Lung (tissue), 12 donors: ENCODE data around the gene STXBP5L. TPM values are rescaled to one million over a fixed set of nuclear protein-coding genes. Genes with fewer than 3 reads are reported as not detected.
A peak's percentile ranks its signal among the peaks of the same experiment; 100 is the strongest.

ENCODE experiments used
- ATAC-seq: fragments of 200-7000 bp; cut with Tn5 transposase; one replicate; pipeline ENCODE4 v1.9.1; 2020; ENCODE audit warnings: moderate number of reproducible peaks; ENCODE audit not compliant: insufficient read depth, low FRiP score
- DNase-seq, 3 donors: peaks; one replicate each; pipeline ENCODE4 v3.0.0-alpha.2; 2013 to 2017
- H3K27ac ChIP-seq, 2 donors: one replicate each; pipeline ENCODE4 v1.5.1; 2013; ENCODE audit warnings: mild to moderate bottlenecking in 2 of 2, moderate library complexity in 2 of 2, control low read depth in 1 of 2, inconsistent platforms in 1 of 2, low read depth in 1 of 2, low read length in 1 of 2
- H3K27me3 ChIP-seq, 3 donors: one replicate each; pipeline ENCODE4 v1.5.1; 2013; ENCODE audit warnings: low read length in 2 of 3; ENCODE audit not compliant: control insufficient read depth in 3 of 3, insufficient read depth in 3 of 3
- H3K36me3 ChIP-seq, 4 donors: one replicate each; pipeline ENCODE4 v1.5.1; 2013; ENCODE audit warnings: low read length in 4 of 4, mild to moderate bottlenecking in 1 of 4, moderate library complexity in 1 of 4; ENCODE audit not compliant: control insufficient read depth in 4 of 4, insufficient read depth in 4 of 4
- H3K4me1 ChIP-seq, 5 donors: one replicate each; pipeline ENCODE4 v1.5.1; 2013; ENCODE audit warnings: low read length in 5 of 5, mild to moderate bottlenecking in 2 of 5, moderate library complexity in 1 of 5; ENCODE audit not compliant: control insufficient read depth in 5 of 5, insufficient read depth in 5 of 5
- H3K4me3 ChIP-seq: one replicate; pipeline ENCODE4 v1.5.1; 2013; ENCODE audit warnings: mild to moderate bottlenecking, control low read depth, moderate library complexity
- H3K9ac ChIP-seq, 2 donors: one replicate each; pipeline ENCODE4 v1.5.1; 2013; ENCODE audit warnings: low read length in 2 of 2, control low read depth in 1 of 2; ENCODE audit not compliant: insufficient read depth in 1 of 2
- H3K9me3 ChIP-seq, 4 donors: one replicate each; pipeline ENCODE4 v1.5.1; 2013; ENCODE audit warnings: low read length in 3 of 4, mild to moderate bottlenecking in 1 of 4, moderate library complexity in 1 of 4; ENCODE audit not compliant: control insufficient read depth in 4 of 4, insufficient read depth in 3 of 4
- WGBS, 2 donors: extraction: QIAGEN DNeasy Blood & Tissue Kit; methylation state at CpG; one replicate each; pipeline ENCODE4 v1.1.7; 2013; 5-methylcytosine and 5-hydroxymethylcytosine counted together
- polyA plus RNA-seq, 2 donors: library from polyadenylated mRNA; stranded (reverse); fragments of 200-250 nt; gene quantifications; one replicate each; pipeline ENCODE4 v1.2.1, GENCODE V29; 2013
- total RNA-seq, 2 donors: library from RNA; depleted of rRNA in 1 of 2; stranded (reverse); fragments of >200 nt in 1 of 2; gene quantifications; one replicate each; pipeline ENCODE4 v1.2.1, GENCODE V29; 2014 to 2021
- TF ChIP-seq, protein P1 (sequence below): IDR thresholded peaks from 2 replicates; pipeline ENCODE4 v1.5.1; 2012; ENCODE audit warnings: mild to moderate bottlenecking; ENCODE audit errors: control extremely low read depth, extremely low read depth
- donor health status: control.
- donor health status: control.
- donor health status: Bipolar disorder and iron deficiency.
- donor health status: healthy.
- donor health status: DM: yes; HTN: yes; CAD: no.

The STXBP5L gene
- total and polyA plus RNA-seq, 4 donors, result 0.26 TPM; not detected in 3

DNA sequence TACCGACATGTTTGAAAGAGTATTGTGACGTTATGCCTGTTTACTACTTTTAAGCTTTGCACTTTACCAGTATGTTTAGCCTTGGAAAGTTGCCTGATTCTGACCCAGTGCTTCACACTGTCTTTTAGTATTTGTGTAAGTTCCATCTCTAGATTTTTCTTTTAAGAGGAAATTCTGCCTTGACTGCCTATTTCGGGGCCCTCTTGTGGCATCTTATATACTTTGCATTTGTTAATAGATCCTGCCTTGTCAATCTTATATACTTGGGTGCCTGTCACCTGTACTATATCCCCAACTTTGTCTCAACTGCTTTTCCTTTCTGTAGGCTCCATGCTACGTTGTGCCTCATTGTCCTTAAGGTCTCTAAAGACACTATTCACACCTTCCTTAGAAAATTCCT lies 244.6 kb downstream of the STXBP5L start:
- Histone ChIP-seq H3K27ac (no peak overlapping the region), H3K4me1 (no peaks in the 10 kb centered on the region), H3K27me3 (no peaks in the 10 kb centered on the region), H3K9ac (no peak overlapping the region), H3K9me3 (no peaks in the 10 kb centered on the region), H3K36me3 (no peaks in the 10 kb centered on the region), H3K4me3 (no peak overlapping the region)
- 60 to 79% methylated on average over 4 of the region's 4 CpGs for WGBS, 2 donors
- TF ChIP-seq, protein P1, sequence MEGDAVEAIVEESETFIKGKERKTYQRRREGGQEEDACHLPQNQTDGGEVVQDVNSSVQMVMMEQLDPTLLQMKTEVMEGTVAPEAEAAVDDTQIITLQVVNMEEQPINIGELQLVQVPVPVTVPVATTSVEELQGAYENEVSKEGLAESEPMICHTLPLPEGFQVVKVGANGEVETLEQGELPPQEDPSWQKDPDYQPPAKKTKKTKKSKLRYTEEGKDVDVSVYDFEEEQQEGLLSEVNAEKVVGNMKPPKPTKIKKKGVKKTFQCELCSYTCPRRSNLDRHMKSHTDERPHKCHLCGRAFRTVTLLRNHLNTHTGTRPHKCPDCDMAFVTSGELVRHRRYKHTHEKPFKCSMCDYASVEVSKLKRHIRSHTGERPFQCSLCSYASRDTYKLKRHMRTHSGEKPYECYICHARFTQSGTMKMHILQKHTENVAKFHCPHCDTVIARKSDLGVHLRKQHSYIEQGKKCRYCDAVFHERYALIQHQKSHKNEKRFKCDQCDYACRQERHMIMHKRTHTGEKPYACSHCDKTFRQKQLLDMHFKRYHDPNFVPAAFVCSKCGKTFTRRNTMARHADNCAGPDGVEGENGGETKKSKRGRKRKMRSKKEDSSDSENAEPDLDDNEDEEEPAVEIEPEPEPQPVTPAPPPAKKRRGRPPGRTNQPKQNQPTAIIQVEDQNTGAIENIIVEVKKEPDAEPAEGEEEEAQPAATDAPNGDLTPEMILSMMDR, result no peak
- no peak for ATAC-seq
- peak in 2 of 3 donors; percentile 5 to 9 for DNase-seq

DNA sequence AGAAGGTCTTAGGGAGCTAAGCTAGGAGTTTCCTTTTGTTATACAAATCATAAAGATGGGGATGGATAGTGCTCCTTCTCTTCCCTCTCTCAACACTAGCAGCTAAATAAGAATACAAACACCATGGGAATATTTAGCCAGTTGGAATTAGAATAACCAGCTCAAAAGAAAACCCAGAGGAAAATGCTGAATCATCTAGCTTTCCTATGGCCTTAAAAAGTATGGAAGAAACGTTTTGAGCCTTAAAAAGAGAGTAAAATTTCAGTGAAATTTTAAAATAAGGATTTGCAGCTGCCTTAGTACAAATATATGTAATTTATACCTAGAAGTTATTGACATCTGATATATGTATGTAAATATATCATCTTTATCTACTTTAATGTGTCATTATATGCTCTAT lies 245.8 kb downstream of the STXBP5L start:
- H3K9ac ChIP-seq, result no peak overlapping the region
- H3K36me3 ChIP-seq, result no peaks in the 10 kb centered on the region
- DNase-seq (no peak), ATAC-seq (no peak)
- 3 to 5% methylated on average over 1 of the region's 1 CpG for WGBS, 2 donors
- TF ChIP-seq, protein P1, result no peak
- no peaks in the 10 kb centered on the region for H3K4me1 ChIP-seq
- H3K9me3 ChIP-seq, result no peaks in the 10 kb centered on the region
- H3K4me3 ChIP-seq, result no peak overlapping the region
- no peak overlapping the region for H3K27ac ChIP-seq
- H3K27me3 ChIP-seq, result no peaks in the 10 kb centered on the region

DNA sequence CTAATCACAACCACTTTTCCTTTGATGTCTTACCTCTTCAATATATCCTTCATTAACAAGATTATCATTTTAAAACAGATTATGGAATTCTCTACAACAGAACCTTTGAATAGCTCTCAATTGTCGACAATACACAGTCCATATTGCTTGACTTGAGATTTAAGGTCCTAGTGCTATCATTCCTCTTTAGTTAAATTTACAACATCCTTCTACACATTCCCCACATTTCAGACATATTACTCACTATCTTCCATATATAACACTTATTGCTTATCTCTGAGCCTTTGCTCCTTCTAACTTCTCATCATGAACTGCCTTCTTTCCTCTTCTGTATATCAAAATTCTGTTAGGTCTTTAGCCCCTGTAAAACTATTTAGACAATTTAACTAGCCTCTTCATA lies 247.0 kb downstream of the STXBP5L start:
- no peak for ATAC-seq
- Histone ChIP-seq H3K27ac (no peak overlapping the region), H3K4me3 (no peak overlapping the region), H3K27me3 (no peaks in the 10 kb centered on the region), H3K4me1 (no peaks in the 10 kb centered on the region), H3K9ac (no peak overlapping the region), H3K9me3 (no peaks in the 10 kb centered on the region), H3K36me3 (no peaks in the 10 kb centered on the region)
- no peak for DNase-seq
- WGBS, 2 donors, result 51 to 85% methylated on average over 1 of the region's 1 CpG
- TF ChIP-seq, protein P1, result no peak

DNA sequence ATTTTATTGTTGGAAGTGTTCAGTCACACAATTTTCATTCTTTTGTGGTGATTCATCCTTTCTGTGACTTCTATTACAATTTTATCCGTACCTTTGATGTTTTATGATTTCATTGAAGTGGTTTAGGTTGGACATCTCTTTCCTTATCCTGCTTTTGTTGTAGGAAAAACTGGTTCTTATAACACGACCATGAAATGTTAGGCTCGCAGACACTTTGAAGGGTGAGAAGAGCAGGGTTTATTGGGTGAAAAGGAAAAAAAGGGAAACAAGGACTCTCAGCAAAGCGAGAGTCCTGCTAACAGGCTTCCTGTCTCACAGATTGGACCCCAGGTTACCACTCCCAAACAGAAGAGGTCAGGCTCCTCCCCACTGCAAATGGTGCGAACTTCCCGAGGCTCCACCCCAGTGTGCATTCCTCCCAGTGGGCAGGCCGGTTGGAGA lies 257.4 kb downstream of the STXBP5L start:
- Histone ChIP-seq H3K9me3 (peaks cover 0 to 2% (median 0%) of the 10 kb centered on the region in 4 donors), H3K27ac (no peak overlapping the region), H3K36me3 (no peaks in the 10 kb centered on the region), H3K4me3 (no peak overlapping the region), H3K27me3 (no peaks in the 10 kb centered on the region), H3K9ac (no peak overlapping the region), H3K4me1 (no peaks in the 10 kb centered on the region)
- ATAC-seq (no peak), DNase-seq (no peak)
- 65 to 80% methylated on average over 7 of the region's 7 CpGs for WGBS, 2 donors
- TF ChIP-seq, protein P1, result no peak
